ENCODE measurements around the gene LSM6.

LSM6 gene

DNA sequence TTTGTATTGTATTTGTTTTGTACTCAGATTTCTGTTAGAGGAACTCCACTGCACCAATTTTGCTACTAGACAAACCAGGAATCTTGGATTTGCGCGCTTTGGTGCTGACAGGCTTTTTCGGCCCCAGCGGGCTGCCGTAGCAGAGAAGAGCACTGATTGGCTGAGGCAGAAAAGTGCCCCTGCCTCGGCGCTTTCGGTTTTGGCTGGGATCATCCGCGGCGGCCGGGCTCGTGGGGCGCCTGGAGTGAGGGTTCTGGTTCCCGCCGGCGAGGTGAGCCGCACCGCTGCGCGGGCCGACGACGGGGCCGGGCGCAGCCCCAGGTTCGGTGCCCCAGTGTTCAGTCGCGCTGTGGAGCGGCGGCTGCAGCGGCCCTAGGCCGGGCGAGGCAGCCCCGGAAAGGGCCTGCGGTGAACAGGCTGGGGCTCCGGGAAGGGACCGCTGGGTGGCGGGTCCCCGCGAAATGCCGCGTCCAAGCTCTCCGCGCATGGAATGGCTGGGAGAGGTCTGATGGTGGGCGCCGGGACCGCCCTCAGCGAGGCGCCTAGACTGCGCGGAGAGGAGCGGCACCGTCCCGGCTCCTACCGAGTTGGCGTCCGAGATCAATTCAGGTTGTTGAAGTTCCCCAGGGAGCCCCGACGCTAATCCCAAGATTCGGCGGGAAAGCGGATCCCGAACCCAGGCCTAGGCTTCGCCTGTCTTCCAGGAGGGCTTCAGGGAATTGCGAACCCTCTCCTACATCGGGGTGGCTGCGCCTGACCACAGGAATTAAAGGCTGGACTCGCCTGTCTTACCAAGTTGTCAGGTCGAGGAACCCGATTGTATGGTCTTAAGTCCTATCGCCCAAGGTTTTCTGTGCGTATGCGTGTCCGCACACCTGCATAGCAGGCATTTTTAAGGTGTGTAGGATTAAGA, at the start of gene LSM6:
LSM6 (plus strand) TSS at position 178 of the 913 bp plus-strand sequence. CDS start 7,204 bp downstream, outside the sequence.
- DNase-seq (ENCODE audit: low read depth in 3 of 3) = peak; percentile 70 to 74 (median 72)

- peak; percentile 37 to 63 (median 50) for DNase-seq (ENCODE audit: low read depth in 3 of 3)
These were observed 43.1 kb upstream of the LSM6 start for GRCh38 chr4:146132445-146132844.

- DNase-seq (ENCODE audit: low read depth in 3 of 3) = no peak
These were observed 40.6 kb upstream of the LSM6 start for GRCh38 chr4:146134761-146135445.

DNA sequence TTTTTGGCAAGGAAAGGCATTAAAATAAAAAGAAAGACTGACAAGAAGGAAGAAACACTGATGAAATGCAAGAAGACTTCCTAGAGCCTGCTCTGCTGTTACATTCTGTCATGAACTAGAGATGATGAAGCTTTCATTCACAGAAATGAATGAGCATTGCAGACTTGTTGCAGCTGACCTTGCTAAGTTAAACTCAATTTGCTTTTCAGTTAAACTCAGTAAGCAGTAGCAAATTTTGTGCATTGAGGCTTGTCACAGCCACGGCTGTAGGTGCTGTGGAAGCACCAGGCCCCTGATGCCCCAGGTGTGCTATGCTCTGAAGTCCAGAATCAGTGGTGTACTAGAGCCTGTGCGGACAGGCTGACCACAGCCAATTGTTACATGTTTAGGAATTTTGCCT, 39.6 kb upstream of the LSM6 start:
- DNase-seq (ENCODE audit: low read depth in 3 of 3) = no peak

GRCh38 chr4:146142768-146143167, 32.8 kb upstream of the LSM6 start:
- DNase-seq (ENCODE audit: low read depth in 3 of 3) = no peak

DNA sequence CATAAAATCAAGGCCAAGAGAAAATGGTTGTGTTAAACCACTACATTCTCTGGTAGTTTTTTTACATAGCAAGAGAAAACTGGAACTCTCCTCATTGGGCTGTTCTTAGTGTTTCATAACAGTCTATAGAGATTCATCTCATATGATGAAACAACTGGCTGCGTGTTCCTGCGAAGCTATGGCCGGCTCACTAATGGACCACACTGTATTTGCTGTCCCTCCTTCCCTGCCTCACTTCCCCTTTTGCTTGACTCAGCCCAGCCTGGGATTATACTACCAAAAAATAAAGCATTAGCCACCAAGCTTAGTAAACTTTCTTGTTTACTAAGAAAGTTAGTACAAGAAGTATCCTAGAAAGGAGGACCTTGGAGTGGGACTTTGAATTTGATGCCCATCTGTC, 31.6 kb upstream of the LSM6 start:
- DNase-seq (ENCODE audit: low read depth in 3 of 3) = no peak

DNA sequence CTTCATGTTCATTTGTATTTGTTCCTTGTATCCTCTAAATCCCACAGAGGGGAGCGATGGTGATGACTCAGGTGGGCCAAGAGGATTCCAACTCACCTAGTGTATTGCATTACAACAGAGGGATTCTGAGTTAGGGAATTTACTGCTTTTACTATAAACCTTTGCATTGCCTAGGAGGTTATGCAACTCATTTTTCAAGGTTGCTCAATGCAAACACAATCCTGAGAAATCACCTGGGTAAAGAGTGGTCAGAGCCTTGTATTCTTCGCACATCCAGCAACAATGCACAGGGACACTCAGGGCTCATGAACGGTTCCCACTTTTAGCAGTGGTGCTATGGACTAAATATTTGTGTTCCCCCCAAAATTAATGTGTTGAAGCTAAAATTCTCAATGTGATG, 28.6 kb upstream of the LSM6 start:
- no peak for DNase-seq (ENCODE audit: low read depth in 3 of 3)

- DNase-seq (ENCODE audit: low read depth in 3 of 3) = no peak
These were observed 27.5 kb upstream of the LSM6 start for GRCh38 chr4:146148021-146148420.

DNA sequence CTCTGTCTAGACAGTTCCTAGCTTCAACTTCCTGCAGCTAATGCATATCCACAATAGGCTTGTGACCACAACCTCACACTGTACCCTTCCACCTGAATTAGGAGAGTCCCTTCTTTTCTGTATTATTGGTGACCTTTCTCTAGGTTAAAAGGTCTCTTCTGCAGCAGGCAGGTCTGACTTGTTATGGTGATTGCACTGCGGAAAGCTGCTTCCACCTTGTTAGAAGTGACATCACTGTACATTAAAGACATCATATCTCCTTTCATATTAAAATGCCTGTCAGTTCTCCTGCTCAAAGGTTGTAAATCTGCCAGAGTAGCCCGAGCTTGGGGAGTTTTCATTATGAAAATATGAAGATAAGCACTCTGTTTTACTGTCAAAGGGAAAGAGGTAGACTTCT, 21.5 kb upstream of the LSM6 start:
- DNase-seq (ENCODE audit: low read depth in 3 of 3) = no peak

DNA sequence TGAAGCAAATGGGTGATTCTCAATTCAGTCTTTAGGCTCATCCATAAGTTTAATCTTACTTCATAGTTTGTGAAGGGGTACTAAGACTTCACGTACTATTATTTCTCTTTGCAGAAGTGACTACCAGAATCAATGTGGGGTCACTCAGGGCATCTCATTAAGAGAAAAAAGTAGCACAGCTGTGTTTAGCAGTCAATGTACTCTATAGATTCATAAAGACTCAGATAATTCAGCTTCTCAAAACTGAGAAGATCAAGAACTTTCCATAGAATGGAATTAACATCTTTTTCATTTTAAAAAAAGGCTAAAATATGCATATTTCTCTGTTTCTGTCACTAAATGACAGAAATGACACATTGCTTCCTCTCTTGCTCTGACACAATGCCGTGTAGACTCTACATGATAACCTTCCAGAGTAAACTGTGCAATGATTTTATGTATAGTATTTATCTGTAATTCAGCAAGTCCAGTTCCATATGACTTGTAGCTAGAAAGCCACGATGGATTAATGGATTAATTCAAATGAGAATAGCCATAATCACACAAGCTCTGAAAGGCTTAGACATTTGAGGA, 20.3 kb upstream of the LSM6 start:
- no peak for DNase-seq (ENCODE audit: low read depth in 3 of 3)

GRCh38 chr4:146158036-146158745, 17.3 kb upstream of the LSM6 start:
- no peak for DNase-seq (ENCODE audit: low read depth in 3 of 3)

DNA sequence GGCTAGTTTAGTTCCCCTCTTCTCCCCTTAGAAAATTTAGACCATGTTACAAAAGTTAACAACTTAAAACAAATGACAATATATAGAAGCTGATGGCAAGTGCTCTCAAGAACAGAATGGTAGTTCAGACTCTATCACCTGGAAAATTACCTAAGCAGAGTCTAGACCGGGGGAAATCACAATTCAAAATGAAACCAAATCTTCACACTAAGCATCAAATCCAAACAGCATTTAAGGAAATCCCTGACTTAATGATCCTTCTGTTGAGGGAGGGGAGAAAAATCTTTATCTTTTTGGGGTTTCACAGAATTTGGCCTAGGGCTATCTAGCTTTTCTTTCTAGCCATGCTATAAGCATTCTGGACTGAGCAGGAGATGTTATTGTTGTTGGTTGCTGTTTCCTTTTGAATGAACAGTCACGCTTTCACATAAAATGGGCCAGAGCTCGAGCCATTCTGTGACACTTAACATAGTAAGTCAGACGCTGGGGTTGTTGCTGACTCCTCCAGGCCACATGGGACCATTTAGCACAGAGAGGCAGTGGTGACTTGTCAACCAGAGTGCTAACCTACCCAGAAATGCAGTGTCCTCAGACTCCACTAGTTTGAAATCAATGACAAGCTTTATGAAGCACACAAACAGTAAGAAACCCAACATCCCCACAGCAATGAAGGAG, 16.0 kb upstream of the LSM6 start:
- DNase-seq (ENCODE audit: low read depth in 3 of 3) = no peak

GRCh38 chr4:146161243-146161642, 14.3 kb upstream of the LSM6 start:
- no peak for DNase-seq (ENCODE audit: low read depth in 3 of 3)

DNA sequence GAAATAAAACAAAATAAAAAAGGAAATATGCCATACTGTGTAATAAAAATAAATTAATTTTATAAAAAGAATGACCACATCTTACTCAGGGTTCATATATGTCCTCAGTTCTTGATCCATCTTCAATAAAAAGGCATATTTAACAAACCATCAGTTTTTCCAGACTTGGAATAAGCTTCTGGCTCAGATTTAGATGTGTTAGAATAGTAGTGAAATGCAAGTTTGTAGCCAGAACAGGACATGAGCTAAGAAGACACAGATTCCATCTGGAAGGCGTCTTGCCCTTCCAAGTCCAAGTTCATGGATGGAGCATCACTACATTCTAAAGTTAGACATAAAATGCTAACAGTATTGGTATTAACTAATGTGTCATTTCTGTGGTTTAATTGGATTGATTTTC, 10.3 kb upstream of the LSM6 start:
- DNase-seq (ENCODE audit: low read depth in 3 of 3) = no peak

DNA sequence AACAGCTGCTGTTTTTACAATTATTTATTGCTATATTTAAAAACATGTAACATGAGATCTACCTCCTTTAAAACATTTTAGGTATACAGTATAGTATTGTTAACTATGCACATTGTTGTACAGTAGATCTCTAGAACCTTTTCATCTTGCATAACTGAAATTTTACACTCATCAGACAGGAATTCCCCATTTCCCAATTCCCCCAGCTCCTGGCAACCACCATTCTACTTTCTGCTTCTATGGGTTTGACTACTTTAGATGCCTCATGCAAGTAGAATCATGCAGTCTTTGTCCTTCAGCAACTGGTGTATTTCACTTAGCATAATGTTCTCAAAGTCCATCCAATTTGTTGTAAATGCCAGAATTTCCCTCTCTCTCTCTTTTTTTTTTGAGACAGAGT, 9.7 kb upstream of the LSM6 start:
- no peak for DNase-seq (ENCODE audit: low read depth in 3 of 3)

DNA sequence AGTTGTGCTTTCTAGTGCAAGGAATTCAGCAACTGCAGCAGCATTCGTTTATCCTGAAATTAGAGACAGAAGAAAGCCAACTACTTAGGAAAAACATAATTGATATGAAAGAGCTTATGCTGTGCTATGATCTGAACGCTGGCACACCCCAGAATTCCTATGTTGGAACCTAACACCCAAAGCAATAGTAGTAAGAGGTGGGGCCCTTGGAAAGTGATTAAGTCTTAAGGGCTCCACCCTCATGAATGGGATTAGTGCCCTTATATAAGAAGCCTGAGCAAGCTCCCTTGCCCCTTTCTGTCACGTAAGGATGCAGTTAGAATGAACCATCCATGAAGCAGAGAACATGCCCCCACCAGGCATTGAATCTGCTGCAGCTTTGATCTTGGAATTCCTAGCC, 5.4 kb upstream of the LSM6 start:
- no peak for DNase-seq (ENCODE audit: low read depth in 3 of 3)

DNA sequence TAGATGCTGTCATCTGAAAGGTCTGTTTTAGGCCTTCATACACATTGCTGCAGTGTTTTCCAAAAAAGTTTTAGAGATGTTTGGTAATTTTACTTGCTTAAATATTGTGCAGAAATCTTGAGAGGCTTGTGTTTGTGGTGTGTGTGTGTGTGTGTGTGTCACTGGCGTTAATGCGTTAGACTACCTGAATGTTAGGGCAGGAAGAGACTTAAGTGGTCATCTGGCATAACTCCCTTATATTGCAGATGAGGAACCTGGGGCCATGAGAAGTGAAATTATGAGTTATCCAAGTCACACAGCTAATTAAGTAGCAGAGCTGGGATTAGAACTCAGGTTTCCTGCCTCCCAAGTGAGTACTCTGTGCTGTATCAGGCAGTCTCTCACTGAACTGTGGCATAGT, 1.4 kb downstream of the LSM6 start:
- no peak for DNase-seq (ENCODE audit: low read depth in 3 of 3)

DNA sequence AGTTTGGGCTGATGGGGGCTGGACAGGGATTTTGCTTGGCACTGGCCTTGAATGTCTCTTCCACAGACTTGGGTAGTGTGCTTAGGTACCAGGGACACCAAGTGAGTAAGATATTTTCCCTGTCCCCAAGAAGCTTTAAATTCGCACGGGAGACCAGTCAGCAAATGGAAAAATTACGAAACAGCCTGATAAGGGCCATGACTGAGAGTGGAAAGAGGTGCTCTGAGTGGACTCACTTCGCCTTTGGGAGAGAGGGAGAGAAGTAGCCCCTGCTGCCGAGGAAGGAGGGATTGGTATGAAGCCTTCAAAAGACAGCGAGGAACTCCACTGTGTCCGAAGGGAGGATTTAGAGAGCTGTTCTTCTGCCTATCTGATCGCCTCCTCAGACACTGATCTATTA, 2.6 kb downstream of the LSM6 start:
- DNase-seq (ENCODE audit: low read depth in 3 of 3) = no peak

- no peak for DNase-seq (ENCODE audit: low read depth in 3 of 3)
These were observed 4.4 kb downstream of the LSM6 start for GRCh38 chr4:146179784-146180370.

GRCh38 chr4:146182443-146182842, 6.9 kb downstream of the LSM6 start:
- no peak for DNase-seq (ENCODE audit: low read depth in 3 of 3)

GRCh38 chr4:146183209-146183608, 7.7 kb downstream of the LSM6 start:
- no peak for DNase-seq (ENCODE audit: low read depth in 3 of 3)

All from stimulated activated CD4-positive, alpha-beta T cell treated with anti-CD3 and anti-CD28 coated beads, TNF-alpha, amount 100 ng/mL, for 48 hours (primary cell).